SK-N-SH treated with all-trans-retinoic acid at 6 μM for 48 hours (cell line): ENCODE data around the gene SP3.

Experiments
- ARNTL ChIP-seq: fragments of 450-650 bp; formaldehyde crosslinking; IDR thresholded peaks from 2 replicates; pipeline ENCODE4 v1.5.0; 2020; ENCODE audit warnings: low read depth, mild to moderate bottlenecking, moderate library complexity, borderline replicate concordance
- BACH2 ChIP-seq: fragments of 250-450 bp; sonication (Bioruptor Pico); IDR thresholded peaks from 2 replicates; pipeline ENCODE4 v1.9.0; 2021; ENCODE audit warnings: mild to moderate bottlenecking, borderline replicate concordance
- CSRNP3 ChIP-seq: fragments of 250-450 bp; sonication (Bioruptor Pico); IDR thresholded peaks from 2 replicates; pipeline ENCODE4 v1.5.1; 2021; ENCODE audit warnings: mild to moderate bottlenecking, moderate library complexity
- OSR1 ChIP-seq: fragments of 250-450 bp; sonication (Bioruptor Pico); IDR thresholded peaks from 2 replicates; pipeline ENCODE4 v1.8.0; 2022; ENCODE audit warnings: moderate library complexity, mild to moderate bottlenecking, inconsistent platforms
- PATZ1 ChIP-seq: fragments of 250-450 bp; sonication (Bioruptor Pico); IDR thresholded peaks from 2 replicates; pipeline ENCODE4 v1.8.0; 2020; ENCODE audit warnings: mild to moderate bottlenecking, moderate library complexity, borderline replicate concordance
- RARB ChIP-seq: fragments of 250-450 bp; sonication (Bioruptor Pico); IDR thresholded peaks from 2 replicates; pipeline ENCODE4 v1.8.0; 2021; ENCODE audit warnings: mild to moderate bottlenecking, moderate library complexity
- ZC3H10 ChIP-seq: fragments of 250-450 bp; sonication (Bioruptor Pico); IDR thresholded peaks from 2 replicates; pipeline ENCODE4 v1.5.1; 2021; ENCODE audit warnings: mild to moderate bottlenecking, moderate library complexity
- ZFP30 ChIP-seq: fragments of 450-650 bp; formaldehyde crosslinking; IDR thresholded peaks from 2 replicates; pipeline ENCODE4 v1.5.0; 2022; ENCODE audit warnings: mild to moderate bottlenecking, moderate library complexity
- ZNF565 ChIP-seq: fragments of 450-650 bp; formaldehyde crosslinking; conservative IDR thresholded peaks from 2 replicates; pipeline ENCODE4 v1.5.0; 2020; ENCODE audit warnings: low read depth, mild to moderate bottlenecking, moderate library complexity
- TF ChIP-seq, protein P1 (sequence below): fragments of 250-450 bp; sonication (Bioruptor Pico); IDR thresholded peaks from 2 replicates; pipeline ENCODE4 v1.5.1; 2020; ENCODE audit warnings: low read depth, mild to moderate bottlenecking, moderate library complexity
- TF ChIP-seq, protein P2 (sequence below): fragments of 250-450 bp; sonication (Bioruptor Pico); IDR thresholded peaks from 2 replicates; pipeline ENCODE4 v1.5.0; 2020; ENCODE audit warnings: mild to moderate bottlenecking, moderate library complexity

DNA sequence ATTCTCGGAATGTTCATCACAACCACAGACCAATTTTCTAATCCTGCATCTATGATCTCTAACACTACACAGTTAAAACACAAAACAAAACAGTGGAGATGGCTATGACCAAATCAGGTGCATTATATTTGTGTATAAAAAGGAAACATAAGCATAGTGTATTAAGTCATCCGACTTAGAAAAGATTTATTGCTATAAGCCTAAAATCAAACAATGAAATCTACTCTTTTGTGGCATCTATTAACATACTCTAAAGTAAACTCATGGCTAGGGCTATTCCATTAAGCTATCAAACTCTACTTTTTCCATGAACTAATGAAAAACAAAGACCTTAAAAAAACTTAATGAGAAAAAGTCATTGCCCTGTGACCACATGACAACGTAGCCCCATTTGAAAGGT, 8.7 kb downstream of the SP3 start:
- TF ChIP-seq ZNF565 (CRISPR knock-in tag) (no peak), CSRNP3 (no peak), PATZ1 (CRISPR knock-in tag) (no peak), RARB (CRISPR knock-in tag) (no peak), ARNTL (CRISPR knock-in tag) (no peak), BACH2 (CRISPR knock-in tag) (no peak), ZC3H10 (no peak), ZFP30 (CRISPR knock-in tag) (no peak), OSR1 (CRISPR knock-in tag) (no peak)
- TF ChIP-seq, protein P1, sequence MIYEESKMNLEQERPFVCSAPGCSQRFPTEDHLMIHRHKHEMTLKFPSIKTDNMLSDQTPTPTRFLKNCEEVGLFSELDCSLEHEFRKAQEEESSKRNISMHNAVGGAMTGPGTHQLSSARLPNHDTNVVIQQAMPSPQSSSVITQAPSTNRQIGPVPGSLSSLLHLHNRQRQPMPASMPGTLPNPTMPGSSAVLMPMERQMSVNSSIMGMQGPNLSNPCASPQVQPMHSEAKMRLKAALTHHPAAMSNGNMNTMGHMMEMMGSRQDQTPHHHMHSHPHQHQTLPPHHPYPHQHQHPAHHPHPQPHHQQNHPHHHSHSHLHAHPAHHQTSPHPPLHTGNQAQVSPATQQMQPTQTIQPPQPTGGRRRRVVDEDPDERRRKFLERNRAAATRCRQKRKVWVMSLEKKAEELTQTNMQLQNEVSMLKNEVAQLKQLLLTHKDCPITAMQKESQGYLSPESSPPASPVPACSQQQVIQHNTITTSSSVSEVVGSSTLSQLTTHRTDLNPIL (CRISPR knock-in tag), result no peak
- TF ChIP-seq, protein P2, sequence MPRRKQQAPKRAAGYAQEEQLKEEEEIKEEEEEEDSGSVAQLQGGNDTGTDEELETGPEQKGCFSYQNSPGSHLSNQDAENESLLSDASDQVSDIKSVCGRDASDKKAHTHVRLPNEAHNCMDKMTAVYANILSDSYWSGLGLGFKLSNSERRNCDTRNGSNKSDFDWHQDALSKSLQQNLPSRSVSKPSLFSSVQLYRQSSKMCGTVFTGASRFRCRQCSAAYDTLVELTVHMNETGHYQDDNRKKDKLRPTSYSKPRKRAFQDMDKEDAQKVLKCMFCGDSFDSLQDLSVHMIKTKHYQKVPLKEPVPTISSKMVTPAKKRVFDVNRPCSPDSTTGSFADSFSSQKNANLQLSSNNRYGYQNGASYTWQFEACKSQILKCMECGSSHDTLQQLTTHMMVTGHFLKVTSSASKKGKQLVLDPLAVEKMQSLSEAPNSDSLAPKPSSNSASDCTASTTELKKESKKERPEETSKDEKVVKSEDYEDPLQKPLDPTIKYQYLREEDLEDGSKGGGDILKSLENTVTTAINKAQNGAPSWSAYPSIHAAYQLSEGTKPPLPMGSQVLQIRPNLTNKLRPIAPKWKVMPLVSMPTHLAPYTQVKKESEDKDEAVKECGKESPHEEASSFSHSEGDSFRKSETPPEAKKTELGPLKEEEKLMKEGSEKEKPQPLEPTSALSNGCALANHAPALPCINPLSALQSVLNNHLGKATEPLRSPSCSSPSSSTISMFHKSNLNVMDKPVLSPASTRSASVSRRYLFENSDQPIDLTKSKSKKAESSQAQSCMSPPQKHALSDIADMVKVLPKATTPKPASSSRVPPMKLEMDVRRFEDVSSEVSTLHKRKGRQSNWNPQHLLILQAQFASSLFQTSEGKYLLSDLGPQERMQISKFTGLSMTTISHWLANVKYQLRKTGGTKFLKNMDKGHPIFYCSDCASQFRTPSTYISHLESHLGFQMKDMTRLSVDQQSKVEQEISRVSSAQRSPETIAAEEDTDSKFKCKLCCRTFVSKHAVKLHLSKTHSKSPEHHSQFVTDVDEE, result no peak
